GM04504 (cell line): ENCODE results near the gene UPF1.

Experiments used
- DNase-seq: peaks from one replicate; pipeline ENCODE4 v3.0.0-alpha.2; 2012; ENCODE audit warnings: low read depth

The UPF1 gene

DNA sequence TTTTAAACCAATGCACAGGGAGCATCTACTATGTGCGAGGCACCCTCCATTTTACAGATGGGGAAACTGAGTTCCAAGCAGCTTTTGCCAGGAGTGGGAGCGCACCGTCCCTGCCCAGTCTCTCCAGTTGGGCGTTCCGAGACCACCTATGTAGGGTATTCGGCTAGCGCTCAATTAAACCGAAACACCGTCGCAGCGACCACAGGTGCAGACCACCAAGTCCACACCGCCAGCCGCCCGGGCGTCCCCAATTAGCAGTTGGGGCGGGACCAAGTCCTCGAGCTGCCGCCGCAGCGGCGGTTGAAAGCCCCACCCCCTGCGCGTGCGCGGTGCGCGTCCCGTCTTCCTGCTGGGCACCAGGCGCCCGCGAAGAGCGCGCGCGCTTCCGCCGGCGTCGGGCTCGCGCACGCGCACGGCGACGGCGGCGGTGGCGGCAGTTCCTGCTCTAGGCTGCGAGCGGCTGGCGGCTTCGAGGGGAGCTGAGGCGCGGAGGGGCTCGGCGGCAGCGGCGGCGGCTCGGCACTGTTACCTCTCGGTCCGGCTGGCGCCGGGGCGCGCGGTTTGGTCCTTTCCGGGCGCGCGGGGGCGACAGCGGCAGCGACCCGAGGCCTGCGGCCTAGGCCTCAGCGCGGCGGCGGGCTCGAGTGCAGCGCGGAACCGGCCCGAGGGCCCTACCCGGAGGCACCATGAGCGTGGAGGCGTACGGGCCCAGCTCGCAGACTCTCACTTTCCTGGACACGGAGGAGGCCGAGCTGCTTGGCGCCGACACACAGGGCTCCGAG lies at the start of gene UPF1:
Gene UPF1, plus strand, starts transcription at position 436 of the 782 bp plus-strand sequence. Its CDS starts 251 bp downstream, at position 687.
- DNase-seq = peak; percentile 72

DNA sequence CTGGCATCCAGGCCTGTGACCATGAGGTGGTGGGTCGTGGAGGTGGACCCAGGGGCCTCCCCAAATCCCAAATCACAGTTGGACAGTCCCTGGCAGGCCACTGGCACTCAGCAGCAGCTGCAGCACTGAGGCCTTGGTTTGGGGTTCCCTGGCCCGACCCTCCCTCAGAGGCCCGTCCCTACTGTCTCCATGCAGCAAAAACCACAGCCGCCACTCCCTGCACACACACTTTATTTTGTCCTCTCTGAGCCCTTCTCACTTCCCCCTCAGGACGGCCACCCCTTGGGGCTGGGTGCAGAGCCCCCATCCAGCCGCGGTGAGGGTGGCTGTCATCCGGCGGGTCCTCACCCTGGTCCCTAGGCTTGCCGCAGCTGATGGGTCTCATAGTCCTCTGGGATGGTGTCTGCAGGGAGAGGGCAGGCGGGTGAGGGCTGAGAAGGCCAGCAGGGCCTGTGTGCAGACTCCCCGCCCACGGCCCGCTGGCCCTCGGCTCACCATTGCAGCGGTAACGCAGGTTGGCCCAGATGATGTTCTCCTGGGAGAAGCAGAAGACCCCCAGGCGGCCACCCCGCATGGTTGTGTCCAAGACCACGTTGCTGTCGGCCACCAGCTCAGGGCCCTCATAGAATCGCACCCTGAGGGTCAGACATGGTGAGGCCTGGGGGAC lies 49.1 kb upstream of the UPF1 start:
- no peak for DNase-seq

DNA sequence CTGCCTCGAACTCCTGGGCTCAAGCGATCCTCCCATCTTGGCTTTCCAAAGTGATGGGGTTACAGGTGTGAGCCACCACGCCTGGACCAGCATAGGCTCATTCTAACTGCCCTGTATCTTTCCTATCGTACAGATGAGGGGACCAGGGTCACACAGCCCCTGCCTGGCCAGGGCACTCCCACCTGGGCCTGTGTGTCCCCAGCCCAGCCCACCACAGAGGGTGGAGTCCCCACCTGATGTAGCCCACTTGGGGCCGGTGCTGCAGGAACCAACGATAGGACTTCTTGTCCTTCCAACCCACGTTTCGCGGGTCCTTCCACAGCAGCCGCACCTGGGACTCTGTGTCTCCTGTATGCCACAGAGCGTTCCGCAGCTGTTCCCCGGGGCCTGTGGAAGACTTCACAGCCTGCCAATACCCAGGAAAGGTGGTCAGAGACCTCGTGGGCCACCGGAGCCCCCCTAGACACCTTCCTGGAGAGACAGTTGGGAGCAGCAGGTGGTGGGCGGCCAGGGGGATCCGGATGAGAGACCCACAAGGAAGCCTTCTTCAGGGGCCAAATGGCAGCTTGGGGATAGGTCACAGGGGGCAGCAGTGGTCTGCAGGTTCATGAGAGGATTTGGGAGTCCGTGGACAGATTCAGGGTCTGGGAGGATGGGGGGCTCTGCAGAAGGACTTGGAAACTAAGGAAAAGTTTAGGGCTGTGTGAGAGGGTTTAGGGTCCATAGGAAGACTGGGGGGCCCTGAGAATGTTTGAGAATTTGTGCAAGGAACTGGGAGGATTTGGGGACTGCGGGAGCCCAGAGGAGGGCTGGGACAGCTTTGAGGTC lies 47.6 kb upstream of the UPF1 start:
- no peak for DNase-seq

DNA sequence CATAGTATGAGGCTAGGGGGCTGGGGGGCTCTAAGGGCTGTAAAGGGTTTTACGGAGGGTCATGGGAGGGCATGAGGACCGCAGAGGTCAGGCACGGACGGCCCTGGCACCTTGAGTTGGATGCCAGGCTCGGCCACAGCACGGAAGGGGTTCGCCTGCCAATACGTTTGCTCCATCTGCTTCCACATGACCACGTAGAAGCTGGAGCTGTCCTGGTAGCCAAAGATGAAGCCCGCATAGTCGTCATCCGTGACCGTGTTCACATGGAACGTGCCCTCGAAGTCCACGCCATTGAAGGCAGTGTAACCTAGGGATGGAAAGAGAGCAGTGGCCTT lies 47.0 kb upstream of the UPF1 start:
- no peak for DNase-seq

DNA sequence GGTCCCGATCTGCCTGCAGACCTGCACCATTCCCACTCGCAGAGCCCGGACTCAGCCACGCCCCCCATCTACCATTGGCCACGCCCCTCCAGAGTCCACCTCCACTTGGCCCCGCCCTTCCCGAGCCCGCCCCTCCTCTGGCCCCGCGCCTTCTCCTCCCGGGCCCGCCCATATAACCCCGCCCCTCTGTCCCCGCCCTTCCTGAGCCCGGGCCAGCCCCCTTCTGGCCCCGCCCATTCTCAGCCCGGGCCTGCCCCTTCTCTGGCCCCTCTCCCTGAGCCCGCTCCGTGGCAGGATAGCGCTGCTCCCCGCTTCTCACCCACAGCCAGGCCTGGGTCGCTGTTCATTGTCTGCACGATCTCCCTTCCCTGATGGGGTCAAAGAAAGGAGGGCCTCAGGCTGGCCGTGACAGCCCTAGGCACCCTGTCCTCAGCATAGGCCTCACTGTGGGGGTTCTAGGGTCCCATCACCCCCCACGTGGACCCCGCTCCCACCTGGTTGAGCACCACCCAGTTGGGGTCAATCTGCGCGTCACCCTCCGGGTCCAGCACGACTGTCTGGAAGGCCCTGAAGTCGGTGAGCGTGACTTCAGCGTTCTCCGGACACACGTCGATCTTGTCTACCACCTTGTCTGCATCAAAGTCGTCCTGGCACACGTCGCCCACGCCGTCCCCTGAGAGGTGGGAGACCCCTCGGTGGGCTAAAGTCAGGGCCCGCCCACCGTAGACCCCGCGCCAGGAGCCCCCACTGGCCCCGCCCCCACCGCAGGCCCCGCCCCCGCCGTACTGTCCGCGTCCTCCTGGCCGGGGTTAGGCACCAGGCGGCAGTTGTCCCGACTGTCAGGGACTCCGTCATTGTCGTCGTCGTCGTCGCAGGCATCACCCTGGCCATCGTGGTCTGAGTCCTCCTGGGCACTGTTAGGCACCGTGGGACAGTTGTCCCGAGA lies 46.3 kb upstream of the UPF1 start:
- no peak for DNase-seq

DNA sequence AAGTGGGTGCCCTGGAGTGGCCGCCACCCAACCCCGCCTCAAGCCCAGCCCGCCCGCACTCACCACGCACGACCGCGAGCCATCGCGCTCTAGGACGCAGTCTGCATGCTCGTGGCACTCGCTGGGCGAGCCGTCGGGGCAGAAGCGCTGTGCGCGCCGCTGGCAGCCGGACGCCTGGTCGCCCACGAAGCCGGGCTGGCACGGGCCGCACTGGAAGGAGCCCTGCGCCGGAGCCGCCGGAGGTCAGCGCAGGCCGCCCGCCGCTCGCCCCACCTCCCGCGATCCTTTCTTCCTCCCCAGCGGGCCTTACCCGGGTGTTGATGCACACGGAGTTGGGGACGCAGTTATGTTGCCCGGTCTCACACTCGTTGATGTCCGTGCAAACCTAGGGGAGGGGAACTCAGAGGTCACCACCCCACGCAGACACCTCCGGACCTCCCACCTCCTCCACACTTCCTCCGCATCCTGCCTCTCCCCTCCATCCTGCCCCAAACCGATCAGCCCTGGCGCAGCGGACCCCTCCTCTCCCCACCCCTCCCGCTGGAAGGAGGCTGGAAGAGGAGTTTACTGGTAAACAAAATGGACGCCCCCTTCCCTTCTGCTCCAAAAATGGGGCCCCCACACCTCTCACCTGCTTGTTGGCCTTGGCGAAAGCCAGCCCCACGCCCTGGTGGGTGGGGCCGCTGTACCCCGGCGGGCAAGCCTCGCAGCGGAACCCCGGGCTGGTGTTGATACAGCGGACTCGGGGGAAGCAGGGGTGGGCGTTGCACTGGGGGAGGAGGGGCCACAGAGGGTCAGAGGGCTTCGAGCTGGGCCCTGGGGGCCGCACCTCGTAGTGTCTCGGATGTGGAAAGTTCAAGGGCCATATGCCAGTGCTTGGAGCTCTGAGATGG lies 43.0 kb upstream of the UPF1 start:
- no peak for DNase-seq

DNA sequence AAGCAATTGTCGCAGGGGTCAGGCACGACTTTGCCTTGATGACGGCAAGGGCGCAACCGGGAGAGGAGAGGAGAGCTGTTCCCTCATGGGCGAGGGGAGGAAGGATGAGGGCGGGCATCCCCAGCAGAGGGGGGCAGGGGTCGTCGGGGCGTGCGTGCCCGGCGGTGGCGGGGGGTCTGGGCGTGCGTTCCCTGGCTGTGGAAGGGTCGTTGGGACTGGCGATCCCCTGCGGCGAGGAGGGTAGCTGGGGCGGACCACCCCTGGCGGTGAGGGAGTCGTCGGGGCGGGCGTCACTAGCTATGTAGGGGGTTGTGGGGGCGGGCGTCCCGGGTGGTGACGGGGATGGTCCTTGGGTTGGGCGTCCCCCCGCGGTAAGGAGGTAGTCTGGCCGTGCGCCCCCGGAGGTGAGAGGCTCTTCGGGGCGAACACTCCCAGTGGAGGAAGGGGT lies 42.3 kb upstream of the UPF1 start:
- DNase-seq = no peak

DNA sequence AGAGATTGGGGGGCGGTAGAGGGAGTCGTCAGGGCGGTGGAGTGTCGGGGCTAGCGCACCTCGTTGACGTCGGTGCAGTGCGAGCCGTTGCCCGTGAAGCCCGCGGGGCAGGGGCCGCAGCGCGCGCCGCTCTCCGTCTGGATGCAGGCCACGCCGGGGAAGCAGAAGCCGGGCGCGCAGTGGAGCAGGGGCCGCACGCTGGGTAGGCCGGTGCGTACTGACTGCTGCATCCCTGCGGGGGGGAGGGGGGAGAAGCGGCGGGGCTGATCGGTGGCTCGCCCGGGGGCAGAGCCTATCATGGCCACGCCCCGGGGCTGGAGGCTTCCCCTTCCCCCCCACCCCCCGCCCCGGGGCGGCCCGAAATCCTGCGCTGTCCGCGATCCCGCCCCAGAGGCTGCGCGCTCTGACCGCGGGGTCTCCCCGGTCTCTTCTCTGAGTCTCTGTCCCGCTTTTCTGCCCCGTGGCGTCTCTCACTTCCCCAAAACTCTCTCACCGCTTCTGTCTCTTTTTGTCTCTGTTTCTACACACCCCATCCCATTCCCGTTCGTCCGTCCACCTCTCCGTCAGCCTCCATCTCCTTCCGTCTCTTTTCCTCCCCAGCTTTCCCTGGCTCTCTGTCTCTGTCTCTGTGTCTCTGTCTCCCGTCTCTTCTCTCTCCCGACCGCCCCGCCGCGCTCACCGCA lies 41.7 kb upstream of the UPF1 start:
- DNase-seq = no peak

DNA sequence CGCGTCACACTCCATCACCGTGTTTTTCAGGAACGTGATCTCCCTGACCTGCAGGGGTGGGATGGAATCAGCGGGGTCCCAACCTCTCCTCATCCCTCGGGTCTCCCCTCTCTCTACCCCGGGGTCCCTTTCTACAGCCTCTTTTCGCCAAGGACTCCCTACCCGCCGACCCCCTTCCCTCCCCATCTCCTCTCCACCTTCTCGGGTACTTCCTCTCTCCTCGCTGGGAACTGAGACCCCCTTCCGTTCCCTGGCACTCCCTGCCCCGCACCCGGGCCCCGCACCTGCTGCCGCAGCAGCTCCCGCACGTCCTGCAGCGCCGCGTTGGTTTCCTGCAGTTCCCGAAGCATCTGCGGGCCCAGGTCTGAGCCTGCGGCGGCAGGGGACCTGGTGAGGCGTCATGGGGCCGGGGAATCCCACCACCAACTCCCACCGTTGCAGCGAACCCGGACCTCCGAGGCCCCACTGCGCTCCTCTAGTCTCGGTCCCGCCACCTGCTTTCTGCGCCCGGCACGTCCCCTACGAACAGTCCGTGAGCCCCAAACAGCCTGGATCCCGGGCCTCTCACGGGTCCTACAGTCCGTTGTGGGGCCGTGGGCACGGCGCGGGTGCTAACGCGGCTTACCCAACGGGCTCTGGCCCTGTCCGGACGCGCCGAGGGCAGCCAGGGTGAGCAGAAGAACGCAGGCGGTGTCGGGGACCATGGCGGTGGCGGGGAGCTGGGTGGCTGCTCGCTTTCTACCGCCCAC lies 41.0 kb upstream of the UPF1 start, which contains the start of gene COMP:
Gene COMP, minus strand, starts transcription at position 740 of the 749 bp plus-strand sequence. Its CDS starts 36 bp downstream, at position 704.
- no peak for DNase-seq

DNA sequence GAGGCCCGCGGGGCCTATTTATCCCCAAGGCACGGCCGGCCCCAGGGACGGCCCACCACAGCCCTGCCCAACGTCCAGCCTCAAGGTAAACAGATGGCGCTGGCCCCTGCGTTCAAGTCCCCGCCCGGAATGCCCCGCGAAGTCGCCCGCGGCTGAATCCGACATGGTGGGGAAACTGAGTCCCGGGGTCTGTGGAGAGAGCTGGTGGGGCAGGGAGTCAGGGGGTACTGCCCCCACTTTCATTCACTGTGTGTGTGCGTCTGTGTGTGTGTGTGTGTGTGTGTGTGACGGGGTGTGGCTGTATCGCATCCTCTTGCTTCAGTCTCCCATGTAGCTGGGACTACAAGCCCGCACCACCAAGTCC lies 40.5 kb upstream of the UPF1 start:
- DNase-seq = no peak

DNA sequence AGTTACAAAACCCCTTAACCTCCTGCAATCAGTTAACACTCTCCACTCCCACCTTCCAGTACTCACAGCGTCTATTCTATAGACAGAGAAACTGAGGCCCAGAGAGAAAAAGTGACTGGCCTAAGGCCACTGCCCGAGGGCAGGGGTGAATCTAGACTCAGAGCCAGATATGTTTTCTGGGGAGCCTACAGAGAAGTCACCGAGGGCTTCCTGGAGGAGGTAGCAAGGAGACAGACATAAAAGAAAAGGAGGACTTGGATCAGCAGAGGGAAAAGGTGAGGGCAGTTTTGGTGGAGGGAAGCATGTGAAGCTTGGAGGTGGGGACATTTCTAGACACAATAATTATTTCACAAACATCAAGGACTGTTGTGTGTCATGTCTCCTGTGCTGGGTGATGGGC lies 39.1 kb upstream of the UPF1 start:
- DNase-seq = no peak

DNA sequence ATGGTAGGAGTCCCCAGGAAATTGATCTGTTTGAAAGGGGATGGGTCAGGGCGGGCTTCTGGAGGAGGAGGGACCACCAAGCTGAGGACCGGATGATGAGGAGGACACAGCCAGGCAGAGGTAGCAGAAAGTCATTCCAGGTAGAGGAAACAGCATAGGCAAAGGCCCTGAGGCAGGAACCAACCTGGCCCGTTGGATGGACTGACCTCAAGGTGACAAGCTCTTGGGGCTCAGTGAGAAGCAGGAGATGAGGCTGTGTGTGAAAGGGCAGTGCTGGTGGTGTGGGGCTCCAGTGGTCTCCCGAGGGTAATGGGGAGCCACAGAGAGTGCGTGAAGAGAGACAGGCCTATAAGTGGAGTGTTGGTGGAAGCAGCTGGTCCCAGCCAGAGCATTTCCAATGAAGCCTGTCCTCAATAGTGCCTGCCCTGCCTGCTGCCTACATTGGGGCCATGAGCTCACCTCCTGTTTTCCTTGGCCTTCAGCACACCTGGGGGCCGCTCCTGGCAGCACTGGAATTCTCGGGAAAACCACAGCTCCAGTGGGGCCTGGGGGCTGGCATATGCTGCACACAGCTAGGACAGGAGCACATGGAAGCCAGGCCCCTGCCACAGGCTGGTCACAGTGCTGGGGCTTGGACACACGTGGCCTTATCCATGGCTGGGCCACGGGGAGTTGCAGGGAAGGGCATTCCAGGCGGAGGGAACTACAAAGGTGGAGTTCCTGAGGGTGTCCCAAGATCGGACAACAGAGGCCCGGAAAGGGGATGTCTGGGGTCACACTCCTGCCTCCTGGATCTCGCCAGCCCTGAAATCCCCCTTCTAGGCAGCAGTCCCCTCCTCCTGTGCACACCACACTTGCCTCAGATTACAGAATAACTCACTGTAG lies 38.4 kb upstream of the UPF1 start:
- no peak for DNase-seq

DNA sequence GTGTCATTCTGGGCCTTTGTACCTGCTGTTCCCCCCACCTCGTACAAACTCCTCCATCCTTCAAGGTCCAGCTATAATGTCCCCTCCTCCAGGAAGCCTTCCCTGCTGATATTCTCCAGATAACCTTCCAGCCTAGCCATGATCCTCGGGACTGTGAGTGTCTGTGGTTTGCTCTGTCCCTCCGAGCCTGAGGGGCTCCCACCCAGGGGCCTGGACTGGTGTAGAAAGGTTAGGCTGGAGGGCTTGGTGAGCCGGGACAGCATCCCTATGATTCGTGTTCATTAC lies 37.8 kb upstream of the UPF1 start:
- DNase-seq = no peak

DNA sequence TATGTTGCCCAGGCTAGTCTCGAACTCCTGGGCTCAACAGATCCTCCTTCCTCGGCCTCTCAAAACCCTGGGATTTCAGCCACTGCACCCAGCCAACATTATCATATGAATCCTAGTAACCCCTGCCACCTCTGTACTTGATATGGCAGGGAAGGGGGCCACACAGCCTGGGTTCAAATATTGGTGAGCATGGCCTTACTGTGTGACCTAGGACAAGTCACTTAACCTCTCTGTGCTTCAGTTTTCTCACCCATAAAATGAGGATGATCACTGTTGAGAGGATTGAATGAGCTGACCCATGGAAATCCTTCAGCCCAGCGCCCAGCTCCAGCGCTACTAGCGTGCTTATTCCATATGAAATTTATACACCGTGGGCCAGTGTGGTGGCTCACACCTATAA lies 37.1 kb upstream of the UPF1 start:
- no peak for DNase-seq

DNA sequence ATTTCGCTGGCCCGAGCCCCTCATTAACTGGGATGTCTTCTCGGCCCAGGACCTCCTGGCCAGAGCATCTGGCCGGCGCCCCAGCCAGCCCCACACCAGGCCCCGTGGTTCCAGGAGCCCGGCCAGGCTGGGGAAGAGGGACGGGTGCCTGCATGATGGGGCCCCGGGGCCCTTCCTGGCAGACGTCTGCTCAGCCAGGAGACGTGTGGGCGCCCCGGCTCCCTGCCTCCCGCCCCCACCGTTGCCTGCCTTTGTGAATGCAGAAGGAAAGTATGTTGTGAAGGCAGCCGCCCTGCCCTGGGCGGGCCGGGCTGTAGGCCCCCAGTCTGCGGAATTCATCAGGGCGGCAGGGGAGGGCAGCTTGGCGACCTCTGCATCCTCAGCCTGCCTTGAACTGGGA lies 36.2 kb upstream of the UPF1 start:
- no peak for DNase-seq

DNA sequence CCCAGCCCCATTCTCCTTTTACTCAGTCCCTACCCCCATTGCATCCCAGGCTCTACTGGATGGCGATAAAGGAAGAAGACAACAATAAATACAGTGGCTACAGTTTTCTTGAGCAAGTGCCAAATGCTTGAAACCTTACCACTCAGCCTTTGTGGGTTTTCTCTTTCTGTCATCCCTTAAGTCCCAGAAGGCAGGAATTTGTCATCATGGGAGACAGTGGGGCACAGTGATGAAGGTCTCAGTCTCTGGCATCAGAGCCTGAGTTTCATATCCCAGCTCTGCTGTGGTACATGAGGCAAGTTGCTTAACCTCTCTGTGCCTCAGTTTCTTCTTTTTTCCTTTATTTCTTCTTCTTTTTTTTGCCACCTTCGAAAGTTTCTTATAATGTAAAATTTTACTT lies 35.5 kb upstream of the UPF1 start:
- DNase-seq = no peak

DNA sequence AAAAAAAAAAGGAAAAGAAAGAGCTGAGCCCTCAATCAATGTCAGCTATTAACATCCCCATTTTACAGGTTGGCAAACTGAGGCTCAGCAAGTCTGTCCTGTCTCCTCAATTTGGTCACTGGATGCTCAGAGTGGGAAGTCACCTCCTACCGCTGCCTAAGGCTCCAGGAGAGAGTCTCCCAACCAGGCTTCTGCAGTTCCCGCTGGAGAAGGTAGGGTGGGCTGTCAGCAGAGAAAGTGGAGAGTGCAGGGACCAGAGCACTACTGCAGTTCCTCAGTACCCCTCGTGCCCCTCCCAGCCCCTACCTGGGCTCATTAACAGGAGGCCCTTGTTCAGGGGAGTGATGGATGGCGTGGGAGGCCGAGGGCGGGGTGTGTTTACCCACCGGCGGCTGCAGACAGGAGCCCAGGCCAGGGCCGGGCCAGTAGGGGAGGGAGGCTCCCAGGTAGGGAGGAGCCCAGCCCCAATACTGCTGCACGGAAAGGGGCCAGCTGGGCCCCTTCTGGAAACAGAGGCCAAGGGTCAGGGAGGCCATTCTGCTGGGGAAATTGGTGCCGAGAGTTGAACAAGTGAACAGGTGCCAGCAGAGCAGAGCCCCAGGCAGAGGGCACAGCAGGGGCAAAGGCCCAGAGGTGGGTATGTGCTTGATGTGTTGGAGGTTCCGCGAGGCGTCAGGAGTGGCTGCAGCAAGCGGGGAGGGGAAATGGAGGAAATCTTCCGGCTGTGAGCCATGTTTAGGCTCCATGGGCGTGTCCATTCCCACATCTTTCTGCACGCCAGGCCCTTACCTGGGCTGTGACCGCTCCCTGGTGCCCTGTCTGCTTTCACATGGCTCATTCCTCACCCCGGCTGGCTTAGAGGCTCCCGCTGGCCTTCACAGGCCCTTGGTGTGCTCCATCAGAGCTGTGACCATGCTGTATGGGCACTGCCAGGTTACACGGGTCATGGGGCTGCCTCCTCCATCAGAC lies 33.1 kb upstream of the UPF1 start:
- no peak for DNase-seq
